HEK293T (cell line): ENCODE measurements around the gene GP9.

ENCODE experiments used
- CTCF ChIA-PET: fragments of 350-600 bp; formaldehyde crosslinking; extraction: SDS; loops from one replicate; lab custom pipeline; 2021; ENCODE audit warnings: antibody characterized with exemption, inconsistent platforms; lab: Yijun Ruan, JAX
- POLR2A ChIA-PET: fragments of 350-600 bp; formaldehyde crosslinking; extraction: SDS; loops from one replicate; lab custom pipeline; 2020; ENCODE audit warnings: antibody characterized with exemption, inconsistent platforms; lab: Yijun Ruan, JAX
- DNase-seq: peaks from one replicate; pipeline ENCODE4 v3.0.0; 2012; ENCODE audit warnings: mixed read lengths; ENCODE audit errors: extremely low spot score
- ARNT ChIP-seq: fragments of 450-650 bp; IDR thresholded peaks from 2 replicates; pipeline ENCODE4 v1.6.1; 2017; ENCODE audit warnings: mild to moderate bottlenecking
- BHLHE40 ChIP-seq: fragments of 450-650 bp; IDR thresholded peaks from 2 replicates; pipeline ENCODE4 v1.6.1; 2016; ENCODE audit warnings: mild to moderate bottlenecking, moderate library complexity, borderline replicate concordance
- CTBP1 ChIP-seq: fragments of 450-650 bp; IDR thresholded peaks from 2 replicates; pipeline ENCODE4 v1.6.1; 2016; ENCODE audit warnings: borderline replicate concordance
- ELF4 ChIP-seq: fragments of 450-650 bp; IDR thresholded peaks from 2 replicates; pipeline ENCODE4 v1.6.1; 2017; ENCODE audit warnings: antibody characterized with exemption
- FOXA1 ChIP-seq: fragments of 450-650 bp; IDR thresholded peaks from 2 replicates; pipeline ENCODE4 v1.6.1; 2016; ENCODE audit warnings: mild to moderate bottlenecking
- FOXK2 ChIP-seq: fragments of 450-650 bp; IDR thresholded peaks from 2 replicates; pipeline ENCODE4 v1.6.1; 2016; ENCODE audit warnings: mild to moderate bottlenecking
- FOXM1 ChIP-seq: fragments of 450-650 bp; IDR thresholded peaks from 2 replicates; pipeline ENCODE4 v1.6.1; 2017; ENCODE audit warnings: mild to moderate bottlenecking, borderline replicate concordance
- HDGF ChIP-seq: fragments of 450-650 bp; IDR thresholded peaks from 2 replicates; pipeline ENCODE4 v1.6.1; 2017; ENCODE audit warnings: antibody characterized with exemption, borderline replicate concordance
- L3MBTL2 ChIP-seq: fragments of 450-650 bp; conservative IDR thresholded peaks from 2 replicates; pipeline ENCODE4 v1.6.1; 2016; ENCODE audit warnings: mild to moderate bottlenecking
- LEF1 ChIP-seq: fragments of 450-650 bp; IDR thresholded peaks from 2 replicates; pipeline ENCODE4 v1.6.1; 2017; ENCODE audit warnings: mild to moderate bottlenecking, borderline replicate concordance
- NFRKB ChIP-seq: fragments of 450-650 bp; IDR thresholded peaks from 2 replicates; pipeline ENCODE4 v1.6.1; 2016; ENCODE audit warnings: mild to moderate bottlenecking, moderate library complexity
- SP1 ChIP-seq: fragments of 450-650 bp; IDR thresholded peaks from 2 replicates; pipeline ENCODE4 v1.6.1; 2017
- SUZ12 ChIP-seq: fragments of 450-650 bp; IDR thresholded peaks from 2 replicates; pipeline ENCODE4 v1.6.1; 2016; ENCODE audit warnings: mild to moderate bottlenecking
- TARDBP ChIP-seq: fragments of 450-650 bp; IDR thresholded peaks from 2 replicates; pipeline ENCODE4 v1.6.1; 2016
- ZNF384 ChIP-seq: fragments of 450-650 bp; IDR thresholded peaks from 2 replicates; pipeline ENCODE4 v1.6.1; 2016
- TF ChIP-seq, protein P1 (sequence below): fragments of 450-650 bp; IDR thresholded peaks from 2 replicates; pipeline ENCODE4 v1.6.1; 2016

The GP9 gene

DNA sequence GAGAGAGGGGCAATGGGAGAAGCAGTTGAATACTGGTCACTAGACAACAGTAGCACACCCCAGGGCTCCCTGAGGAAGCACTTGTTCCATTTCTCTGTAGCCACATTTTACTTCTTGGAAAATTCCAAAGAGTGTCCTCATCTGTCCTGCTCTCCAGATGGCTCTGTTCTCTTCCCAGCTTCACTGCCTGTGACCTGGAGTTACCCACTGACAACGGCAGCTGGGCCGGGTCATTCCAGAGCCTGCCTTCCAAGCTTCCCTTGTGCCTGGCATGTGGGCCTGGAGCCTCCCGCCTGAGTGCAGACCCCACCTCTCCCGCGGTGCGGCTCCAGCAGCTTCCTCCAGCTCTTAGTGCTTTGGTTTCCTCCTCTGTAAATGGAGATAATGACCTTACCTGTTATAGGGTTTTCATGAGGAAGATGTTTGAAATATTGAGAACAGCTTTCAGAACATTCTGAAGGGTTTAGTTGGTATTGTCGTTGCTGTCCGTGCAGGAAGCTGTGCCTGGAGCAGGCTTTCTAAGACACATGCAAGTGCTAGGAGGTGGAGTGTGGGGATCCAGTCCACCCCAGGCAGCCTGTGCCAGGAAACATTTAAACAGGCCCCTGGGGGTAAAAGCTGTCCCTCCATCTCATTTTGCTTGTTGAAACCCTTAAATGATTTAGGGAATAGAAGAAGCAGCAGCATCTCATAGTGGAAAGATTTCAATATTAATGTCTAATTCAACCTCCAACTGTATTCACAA is 34.7 kb upstream of the GP9 start:
- no peak for DNase-seq
- TF ChIP-seq LEF1 (no peak), FOXK2 (no peak), TARDBP (no peak), FOXM1 (no peak), SUZ12 (no peak), FOXA1 (no peak), CTBP1 (no peak), NFRKB (no peak), ZNF384 (no peak), ELF4 (no peak), HDGF (no peak), ARNT (no peak)
- TF ChIP-seq, protein P1, sequence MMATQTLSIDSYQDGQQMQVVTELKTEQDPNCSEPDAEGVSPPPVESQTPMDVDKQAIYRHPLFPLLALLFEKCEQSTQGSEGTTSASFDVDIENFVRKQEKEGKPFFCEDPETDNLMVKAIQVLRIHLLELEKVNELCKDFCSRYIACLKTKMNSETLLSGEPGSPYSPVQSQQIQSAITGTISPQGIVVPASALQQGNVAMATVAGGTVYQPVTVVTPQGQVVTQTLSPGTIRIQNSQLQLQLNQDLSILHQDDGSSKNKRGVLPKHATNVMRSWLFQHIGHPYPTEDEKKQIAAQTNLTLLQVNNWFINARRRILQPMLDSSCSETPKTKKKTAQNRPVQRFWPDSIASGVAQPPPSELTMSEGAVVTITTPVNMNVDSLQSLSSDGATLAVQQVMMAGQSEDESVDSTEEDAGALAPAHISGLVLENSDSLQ = no peak
- POLR2A ChIA-PET = interaction anchor here (0.7 to 2.1 kb wide), 6 partner anchors 11 to 252 kb away, joined by 3 to 5 read pairs (median 4); partner anchors contain the start of genes CFAP92 and HMCES
- CTCF ChIA-PET = interaction anchor here (0.6 to 1.4 kb wide), 4 partner anchors 27 to 220 kb away, joined by 3 to 8 read pairs (median 4); no protein-coding TSS in a partner anchor

DNA sequence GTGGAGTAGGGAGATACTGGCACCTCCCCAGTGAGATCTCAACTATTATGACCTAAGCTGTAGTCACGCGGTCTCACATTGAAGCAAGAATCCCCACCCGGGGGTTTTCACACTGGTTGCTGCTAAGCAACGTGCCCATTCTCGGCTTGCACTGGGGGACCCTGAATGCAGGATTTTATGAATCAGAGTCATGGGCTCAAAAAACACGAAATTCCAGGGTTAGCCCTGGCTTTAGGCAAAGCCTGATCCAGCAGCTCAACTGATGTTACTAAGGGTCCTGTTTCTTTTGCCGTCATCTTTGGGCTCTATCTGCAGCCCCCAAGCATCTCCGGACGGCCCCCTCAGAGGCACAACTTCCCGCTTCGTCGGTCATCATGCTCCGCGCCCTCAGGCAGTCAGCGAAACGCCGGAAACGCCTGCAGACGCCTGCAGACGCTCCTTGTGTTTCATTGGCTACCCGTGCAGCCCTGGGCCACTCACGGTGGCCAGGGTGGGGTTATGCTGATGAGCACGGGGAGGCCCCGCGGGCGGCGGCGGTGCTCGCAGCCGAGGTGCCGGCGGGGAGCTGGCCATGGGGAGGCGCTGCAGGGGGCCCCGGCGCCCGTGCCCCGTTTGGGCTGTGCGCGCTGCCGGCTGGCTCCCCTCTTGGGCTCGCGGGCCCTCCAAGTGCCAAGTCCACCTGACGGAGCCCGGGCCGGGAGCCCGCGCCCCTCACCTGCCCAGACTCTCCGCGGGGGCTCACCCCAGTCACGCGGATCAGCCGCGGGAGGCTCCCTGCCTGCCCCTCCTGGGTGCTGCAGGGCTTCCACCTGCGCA is 33.6 kb upstream of the GP9 start:
- ChIA-PET CTCF (interaction anchor here (1.0 to 1.4 kb wide), 2 partner anchors 28 to 56 kb away, joined by 3 to 5 read pairs; no protein-coding TSS in a partner anchor), POLR2A (interaction anchor here (0.7 to 2.1 kb wide), 17 partner anchors 10 to 253 kb away, joined by 3 to 7 read pairs (median 3); partner anchors contain the start of genes CFAP92 and HMCES)
- TF ChIP-seq L3MBTL2 = peak; percentile 98
- TF ChIP-seq, protein P1 = no peak
- peak; percentile 6; the same call in 1 of the 2 replicates for TF ChIP-seq ARNT
- no peak for TF ChIP-seq NFRKB
- no peak for TF ChIP-seq FOXM1
- DNase-seq = peak; percentile 94

DNA sequence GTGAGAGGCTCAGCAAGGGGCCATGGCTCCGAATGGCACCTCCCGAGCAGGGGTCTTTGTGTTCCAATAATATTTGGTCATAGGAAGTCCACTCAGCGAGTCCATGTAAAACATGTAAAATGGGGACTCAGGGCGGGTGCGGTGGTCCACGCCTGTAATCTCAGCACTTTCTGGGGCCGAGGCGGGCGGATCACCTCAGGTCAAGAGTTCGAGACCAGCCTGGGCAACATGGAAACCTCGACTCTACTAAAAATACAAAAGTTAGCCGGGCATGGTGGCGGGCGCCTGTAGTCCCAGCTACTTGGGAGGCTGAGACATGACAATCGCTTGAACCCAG is 33.1 kb upstream of the GP9 start:
- no peak for DNase-seq
- CTCF ChIA-PET = interaction anchor here (0.6 to 1.0 kb wide), 3 partner anchors 26 to 28 kb away, joined by 3 read pairs; no protein-coding TSS in a partner anchor
- TF ChIP-seq FOXM1 (no peak), TARDBP (no peak), HDGF (no peak)
- POLR2A ChIA-PET = interaction anchor here (0.7 to 2.1 kb wide), 13 partner anchors 9 to 252 kb away, joined by 3 to 7 read pairs (median 3); no protein-coding TSS in a partner anchor

DNA sequence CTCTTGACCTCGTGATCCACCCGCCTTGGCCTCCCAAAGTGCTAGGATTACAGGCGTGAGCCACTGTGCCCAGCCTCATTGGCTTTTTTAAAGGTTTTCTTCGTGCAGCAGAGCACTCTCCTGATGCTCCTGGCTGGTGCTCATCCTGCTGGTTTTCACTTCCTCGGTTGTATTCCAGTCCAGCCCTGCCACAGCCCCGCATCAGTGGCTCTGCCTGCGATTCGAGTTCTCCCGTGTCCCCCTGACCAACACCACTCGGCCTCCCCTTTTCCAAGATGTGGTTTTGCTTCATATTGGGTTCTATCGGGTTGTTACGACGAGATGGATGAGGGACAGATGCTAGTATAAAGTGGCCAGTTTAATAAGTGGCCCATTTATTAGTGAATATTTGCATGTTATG is 31.7 kb upstream of the GP9 start:
- POLR2A ChIA-PET = no interaction called here
- CTCF ChIA-PET = no interaction called here
- no peak for DNase-seq
- TF ChIP-seq BHLHE40 (no peak), LEF1 (no peak), FOXM1 (no peak), SUZ12 (no peak), SP1 (no peak), L3MBTL2 (no peak), HDGF (no peak), TARDBP (no peak), NFRKB (no peak), CTBP1 (no peak), ZNF384 (no peak), FOXA1 (no peak)
- TF ChIP-seq, protein P1 = no peak

DNA sequence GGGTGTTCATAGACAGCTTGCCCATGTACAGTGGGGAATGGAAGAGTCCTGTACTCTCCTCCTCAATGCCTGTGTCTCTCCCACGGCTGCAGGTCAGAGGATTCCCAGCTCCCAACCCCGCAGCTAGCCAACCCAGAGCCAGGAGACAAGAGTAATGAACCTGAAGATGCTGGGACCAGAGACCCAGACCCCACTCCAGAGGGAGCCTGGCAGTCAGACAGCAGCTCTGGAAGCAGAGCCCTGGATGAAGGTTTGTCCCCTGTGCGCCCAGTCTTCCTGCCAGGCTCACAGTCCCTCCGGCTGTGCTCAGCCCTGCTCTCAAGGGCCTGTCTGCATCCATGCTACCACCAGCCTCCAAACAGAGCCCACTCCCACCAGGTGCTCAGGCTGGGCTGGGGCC is 30.0 kb upstream of the GP9 start:
- CTCF ChIA-PET = interaction anchor here (0.7 kb wide), 1 partner anchor 23 kb away, joined by 3 read pairs; no protein-coding TSS in a partner anchor

More for the DNA sequence above, 30.0 kb upstream of the GP9 start:
- TF ChIP-seq TARDBP = no peak
- TF ChIP-seq ELF4 = no peak
- TF ChIP-seq, protein P1 = no peak
- no peak for TF ChIP-seq FOXM1
- TF ChIP-seq ARNT = no peak
- no peak for TF ChIP-seq SUZ12
- TF ChIP-seq BHLHE40 = no peak
- no peak for TF ChIP-seq CTBP1
- TF ChIP-seq LEF1 = no peak
- no peak for TF ChIP-seq ZNF384
- no peak for DNase-seq
- POLR2A ChIA-PET = no interaction called here
